Stimulated activated CD4-positive, alpha-beta T cell treated with anti-CD3 and anti-CD28 coated beads, Interleukin-12 subunit alpha, Interleukin-12 subunit beta, amount 100 ng/mL, for 4 hours (primary cell): Measurements from ENCODE around the gene CSNK1G1.
"Not testable (repeated sequence)": the region's sequence is repeated elsewhere in the genome, so short reads cannot be mapped to it uniquely, and the experiment has no call there.

Experiments
- DNase-seq: peaks from one replicate; pipeline ENCODE4 v3.0.0-alpha.2; 2020

Gene CSNK1G1

GRCh38 chr15:64130159-64130558 lies 225.8 kb downstream of the CSNK1G1 start:
- DNase-seq = no peak

- DNase-seq = no peak
Measured at GRCh38 chr15:64127521-64128270, 228.3 kb downstream of the CSNK1G1 start.

DNA sequence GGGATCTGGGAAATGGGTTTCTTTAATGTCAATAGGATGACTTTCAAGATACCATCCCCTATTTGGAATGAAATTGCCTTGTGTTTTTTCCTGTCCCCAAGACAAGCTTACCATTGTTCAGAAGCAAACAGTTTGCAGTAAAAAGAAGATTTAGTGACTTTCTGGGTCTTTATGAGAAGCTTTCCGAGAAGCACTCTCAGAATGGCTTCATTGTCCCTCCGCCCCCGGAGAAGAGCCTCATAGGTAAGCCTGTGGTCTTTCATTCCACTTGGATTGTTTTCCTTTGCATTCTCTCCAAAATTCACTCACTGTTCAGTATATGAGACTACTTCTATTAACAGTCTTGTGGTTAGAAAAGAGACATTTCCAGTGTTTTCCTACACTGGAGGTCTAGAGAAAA lies 230.0 kb downstream of the CSNK1G1 start:
- no peak for DNase-seq

DNA sequence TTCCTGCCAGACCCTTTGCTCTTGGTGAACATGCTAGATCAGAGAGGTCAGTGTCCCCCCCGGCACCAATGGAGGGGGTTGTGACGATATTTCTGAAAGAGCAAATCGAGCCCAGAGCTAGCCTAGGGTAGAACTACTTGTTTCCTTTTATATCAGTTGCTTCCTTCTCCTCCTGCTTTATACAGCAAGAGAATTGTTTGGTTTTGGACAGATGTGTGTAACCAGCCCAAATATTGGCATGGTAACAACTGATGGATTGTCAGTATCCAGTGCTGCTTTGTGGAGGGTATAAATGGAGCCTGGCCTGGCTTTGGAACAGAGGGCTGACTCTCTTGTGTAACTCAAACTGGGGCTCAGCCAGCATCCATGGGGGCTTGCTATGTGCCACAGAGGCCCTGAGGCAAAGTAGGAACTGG lies 233.0 kb downstream of the CSNK1G1 start:
- DNase-seq = no peak

- DNase-seq = no peak
Measured at GRCh38 chr15:64122444-64122843, 233.5 kb downstream of the CSNK1G1 start.

- no peak for DNase-seq
Measured at GRCh38 chr15:64121614-64122013, 234.4 kb downstream of the CSNK1G1 start.

- DNase-seq = not testable (repeated sequence)
Measured at GRCh38 chr15:64120322-64120721, 235.7 kb downstream of the CSNK1G1 start.

- DNase-seq = no peak
Measured at GRCh38 chr15:64117759-64118487, 238.1 kb downstream of the CSNK1G1 start.
